ENCODE data around the gene SRRD.

The SRRD gene

GRCh38 chr22:26515931-26516330, 32.3 kb downstream of the SRRD start:
- Histone ChIP-seq H3K4me3 (ENCODE audit: control insufficient read depth in 1 of 7, extremely low read depth in 1 of 7, insufficient read depth in 4 of 7, low read depth in 2 of 7, low read length in 6 of 7) (no peak overlapping the region), H3K9me3 (ENCODE audit: control extremely low read depth in 1 of 5, control insufficient read depth in 4 of 5, insufficient read depth in 2 of 5, low read depth in 1 of 5, low read length in 4 of 5) (no peaks in the 10 kb centered on the region), H3K36me3 (ENCODE audit: control insufficient read depth in 4 of 4, insufficient read depth in 4 of 4, low read length in 3 of 4) (no peaks in the 10 kb centered on the region), H3K27ac (ENCODE audit: insufficient read depth in 1 of 2, low read depth in 1 of 2, low read length in 2 of 2, poor library complexity in 1 of 2, severe bottlenecking in 2 of 2) (no peak overlapping the region), H3K4me1 (ENCODE audit: control extremely low read depth in 1 of 4, control insufficient read depth in 4 of 4, insufficient read depth in 4 of 4, low read length in 3 of 4) (peaks cover 10 to 21% (median 20%) of the 10 kb centered on the region in 4 experiments), H3K27me3 (replicated peaks in 2 of 5; ENCODE audit: control insufficient read depth in 4 of 5, insufficient read depth in 5 of 5, low read length in 4 of 5) (no peaks in the 10 kb centered on the region)
- no peak for DNase-seq
- WGBS (ENCODE audit: insufficient coverage) = no CpG with 5 or more reads among the region's 3 CpGs
- ChIA-PET CTCF (interaction anchor here (0.6 to 1.2 kb wide), 4 partner anchors 11 to 1078 kb away, joined by 3 to 6 read pairs (median 4); no protein-coding TSS in a partner anchor), POLR2A (interaction anchor here (0.7 kb wide), 1 partner anchor 333 kb away, joined by 12 read pairs; no protein-coding TSS in a partner anchor)

GRCh38 chr22:26516503-26516902, 32.8 kb downstream of the SRRD start:
- Histone ChIP-seq H3K27me3 (replicated peaks in 2 of 5; ENCODE audit: control insufficient read depth in 4 of 5, insufficient read depth in 5 of 5, low read length in 4 of 5) (no peaks in the 10 kb centered on the region), H3K27ac (ENCODE audit: insufficient read depth in 1 of 2, low read depth in 1 of 2, low read length in 2 of 2, poor library complexity in 1 of 2, severe bottlenecking in 2 of 2) (no peak overlapping the region), H3K36me3 (ENCODE audit: control insufficient read depth in 4 of 4, insufficient read depth in 4 of 4, low read length in 3 of 4) (peaks cover 0 to under 1% (median 0%) of the 10 kb centered on the region in 4 experiments), H3K9me3 (ENCODE audit: control extremely low read depth in 1 of 5, control insufficient read depth in 4 of 5, insufficient read depth in 2 of 5, low read depth in 1 of 5, low read length in 4 of 5) (no peaks in the 10 kb centered on the region), H3K4me3 (ENCODE audit: control insufficient read depth in 1 of 7, extremely low read depth in 1 of 7, insufficient read depth in 4 of 7, low read depth in 2 of 7, low read length in 6 of 7) (no peak overlapping the region), H3K4me1 (ENCODE audit: control extremely low read depth in 1 of 4, control insufficient read depth in 4 of 4, insufficient read depth in 4 of 4, low read length in 3 of 4) (peaks cover 8 to 16% (median 16%) of the 10 kb centered on the region in 4 experiments)
- ChIA-PET POLR2A (interaction anchor here (0.7 kb wide), 1 partner anchor 333 kb away, joined by 12 read pairs; no protein-coding TSS in a partner anchor), CTCF (interaction anchor here (0.6 to 1.2 kb wide), 3 partner anchors 11 to 45 kb away, joined by 3 to 6 read pairs (median 4); no protein-coding TSS in a partner anchor)
- WGBS (ENCODE audit: insufficient coverage) = 100% methylated on average over 1 of the region's 1 CpG
- peak in 1 of 3 donors; percentile 7 for DNase-seq

- 80% methylated on average over 1 of the region's 5 CpGs for WGBS (ENCODE audit: insufficient coverage)
- Histone ChIP-seq H3K36me3 (ENCODE audit: control insufficient read depth in 4 of 4, insufficient read depth in 4 of 4, low read length in 3 of 4) (peaks cover 0 to 3% (median 0%) of the 10 kb centered on the region in 4 experiments), H3K27me3 (replicated peaks in 2 of 5; ENCODE audit: control insufficient read depth in 4 of 5, insufficient read depth in 5 of 5, low read length in 4 of 5) (no peaks in the 10 kb centered on the region), H3K4me1 (ENCODE audit: control extremely low read depth in 1 of 4, control insufficient read depth in 4 of 4, insufficient read depth in 4 of 4, low read length in 3 of 4) (peaks cover 3 to 12% (median 10%) of the 10 kb centered on the region in 4 experiments), H3K4me3 (ENCODE audit: control insufficient read depth in 1 of 7, extremely low read depth in 1 of 7, insufficient read depth in 4 of 7, low read depth in 2 of 7, low read length in 6 of 7) (no peak overlapping the region), H3K27ac (ENCODE audit: insufficient read depth in 1 of 2, low read depth in 1 of 2, low read length in 2 of 2, poor library complexity in 1 of 2, severe bottlenecking in 2 of 2) (no peak overlapping the region), H3K9me3 (ENCODE audit: control extremely low read depth in 1 of 5, control insufficient read depth in 4 of 5, insufficient read depth in 2 of 5, low read depth in 1 of 5, low read length in 4 of 5) (no peaks in the 10 kb centered on the region)
- ChIA-PET POLR2A (no interaction called here), CTCF (interaction anchor here (0.7 kb wide), 1 partner anchor 101 kb away, joined by 3 read pairs; no protein-coding TSS in a partner anchor)
- DNase-seq = no peak
Measured at GRCh38 chr22:26517429-26517828, 33.8 kb downstream of the SRRD start.

- CTCF ChIA-PET = interaction anchor here (1.2 to 2.3 kb wide), 2 partner anchors 19 to 38 kb away, joined by 3 to 8 read pairs; no protein-coding TSS in a partner anchor
- H3K4me3 ChIP-seq (ENCODE audit: control insufficient read depth in 1 of 7, extremely low read depth in 1 of 7, insufficient read depth in 4 of 7, low read depth in 2 of 7, low read length in 6 of 7) = no peak overlapping the region
- H3K4me1 ChIP-seq (ENCODE audit: control extremely low read depth in 1 of 4, control insufficient read depth in 4 of 4, insufficient read depth in 4 of 4, low read length in 3 of 4) = no peaks in the 10 kb centered on the region
- no peak overlapping the region for H3K27ac ChIP-seq (ENCODE audit: insufficient read depth in 1 of 2, low read depth in 1 of 2, low read length in 2 of 2, poor library complexity in 1 of 2, severe bottlenecking in 2 of 2)
- no peaks in the 10 kb centered on the region for H3K27me3 ChIP-seq (replicated peaks in 2 of 5; ENCODE audit: control insufficient read depth in 4 of 5, insufficient read depth in 5 of 5, low read length in 4 of 5)
- POLR2A ChIA-PET = no interaction called here
- DNase-seq = no peak
- H3K36me3 ChIP-seq (ENCODE audit: control insufficient read depth in 4 of 4, insufficient read depth in 4 of 4, low read length in 3 of 4) = peaks cover 4 to 27% (median 15%) of the 10 kb centered on the region in 4 experiments
- H3K9me3 ChIP-seq (ENCODE audit: control extremely low read depth in 1 of 5, control insufficient read depth in 4 of 5, insufficient read depth in 2 of 5, low read depth in 1 of 5, low read length in 4 of 5) = no peaks in the 10 kb centered on the region
- no CpG with 5 or more reads among the region's 2 CpGs for WGBS (ENCODE audit: insufficient coverage)
Measured at GRCh38 chr22:26522012-26522411, 38.3 kb downstream of the SRRD start.

- ChIA-PET CTCF (interaction anchor here (1.2 to 2.3 kb wide), 3 partner anchors 20 to 143 kb away, joined by 3 to 8 read pairs (median 4); no protein-coding TSS in a partner anchor), POLR2A (no interaction called here)
- DNase-seq = no peak
- H3K36me3 ChIP-seq (ENCODE audit: control insufficient read depth in 4 of 4, insufficient read depth in 4 of 4, low read length in 3 of 4) = peaks cover 8 to 33% (median 20%) of the 10 kb centered on the region in 4 experiments
- no peak overlapping the region for H3K27ac ChIP-seq (ENCODE audit: insufficient read depth in 1 of 2, low read depth in 1 of 2, low read length in 2 of 2, poor library complexity in 1 of 2, severe bottlenecking in 2 of 2)
- no peaks in the 10 kb centered on the region for H3K9me3 ChIP-seq (ENCODE audit: control extremely low read depth in 1 of 5, control insufficient read depth in 4 of 5, insufficient read depth in 2 of 5, low read depth in 1 of 5, low read length in 4 of 5)
- H3K4me1 ChIP-seq (ENCODE audit: control extremely low read depth in 1 of 4, control insufficient read depth in 4 of 4, insufficient read depth in 4 of 4, low read length in 3 of 4) = no peaks in the 10 kb centered on the region
- no peaks in the 10 kb centered on the region for H3K27me3 ChIP-seq (replicated peaks in 2 of 5; ENCODE audit: control insufficient read depth in 4 of 5, insufficient read depth in 5 of 5, low read length in 4 of 5)
- no peak overlapping the region for H3K4me3 ChIP-seq (ENCODE audit: control insufficient read depth in 1 of 7, extremely low read depth in 1 of 7, insufficient read depth in 4 of 7, low read depth in 2 of 7, low read length in 6 of 7)
- WGBS (ENCODE audit: insufficient coverage) = 100% methylated on average over 4 of the region's 4 CpGs
Measured at GRCh38 chr22:26522592-26522991, 38.9 kb downstream of the SRRD start.

- H3K27ac ChIP-seq (ENCODE audit: insufficient read depth in 1 of 2, low read depth in 1 of 2, low read length in 2 of 2, poor library complexity in 1 of 2, severe bottlenecking in 2 of 2) = no peak overlapping the region
- no peaks in the 10 kb centered on the region for H3K27me3 ChIP-seq (replicated peaks in 2 of 5; ENCODE audit: control insufficient read depth in 4 of 5, insufficient read depth in 5 of 5, low read length in 4 of 5)
- H3K4me3 ChIP-seq (ENCODE audit: control insufficient read depth in 1 of 7, extremely low read depth in 1 of 7, insufficient read depth in 4 of 7, low read depth in 2 of 7, low read length in 6 of 7) = no peak overlapping the region
- H3K9me3 ChIP-seq (ENCODE audit: control extremely low read depth in 1 of 5, control insufficient read depth in 4 of 5, insufficient read depth in 2 of 5, low read depth in 1 of 5, low read length in 4 of 5) = no peaks in the 10 kb centered on the region
- H3K4me1 ChIP-seq (ENCODE audit: control extremely low read depth in 1 of 4, control insufficient read depth in 4 of 4, insufficient read depth in 4 of 4, low read length in 3 of 4) = no peaks in the 10 kb centered on the region
- peaks cover 14 to 50% (median 34%) of the 10 kb centered on the region in 4 experiments for H3K36me3 ChIP-seq (ENCODE audit: control insufficient read depth in 4 of 4, insufficient read depth in 4 of 4, low read length in 3 of 4)
- CTCF ChIA-PET = interaction anchor here (1.4 kb wide), 1 partner anchor 108 kb away, joined by 3 read pairs; no protein-coding TSS in a partner anchor
- DNase-seq = no peak
- WGBS (ENCODE audit: insufficient coverage) = 100% methylated on average over 4 of the region's 4 CpGs
- POLR2A ChIA-PET = no interaction called here
Measured at GRCh38 chr22:26524870-26525269, 41.2 kb downstream of the SRRD start.

GRCh38 chr22:26525946-26526564, 42.4 kb downstream of the SRRD start:
- DNase-seq = no peak
- CTCF ChIA-PET = interaction anchor here (1.4 to 1.9 kb wide), 2 partner anchors 10 to 107 kb away, joined by 3 to 4 read pairs; no protein-coding TSS in a partner anchor
- Histone ChIP-seq H3K36me3 (ENCODE audit: control insufficient read depth in 4 of 4, insufficient read depth in 4 of 4, low read length in 3 of 4) (peaks cover 19 to 61% (median 38%) of the 10 kb centered on the region in 4 experiments), H3K4me1 (ENCODE audit: control extremely low read depth in 1 of 4, control insufficient read depth in 4 of 4, insufficient read depth in 4 of 4, low read length in 3 of 4) (no peaks in the 10 kb centered on the region), H3K27me3 (replicated peaks in 2 of 5; ENCODE audit: control insufficient read depth in 4 of 5, insufficient read depth in 5 of 5, low read length in 4 of 5) (no peaks in the 10 kb centered on the region), H3K9me3 (ENCODE audit: control extremely low read depth in 1 of 5, control insufficient read depth in 4 of 5, insufficient read depth in 2 of 5, low read depth in 1 of 5, low read length in 4 of 5) (no peaks in the 10 kb centered on the region), H3K27ac (ENCODE audit: insufficient read depth in 1 of 2, low read depth in 1 of 2, low read length in 2 of 2, poor library complexity in 1 of 2, severe bottlenecking in 2 of 2) (no peak overlapping the region), H3K4me3 (ENCODE audit: control insufficient read depth in 1 of 7, extremely low read depth in 1 of 7, insufficient read depth in 4 of 7, low read depth in 2 of 7, low read length in 6 of 7) (no peak overlapping the region)
- POLR2A ChIA-PET = no interaction called here
- 90% methylated on average over 2 of the region's 7 CpGs for WGBS (ENCODE audit: insufficient coverage)

All from common myeloid progenitor, CD34-positive (primary cell).